Neuronal stem cell (in vitro differentiated cells): ENCODE measurements around the gene METAP1D.
"Not testable (repeated sequence)": the region's sequence is repeated elsewhere in the genome, so short reads cannot be mapped to it uniquely, and the experiment has no call there.

Experiments used
- DNase-seq: peaks from one replicate; pipeline ENCODE4 v3.0.0-alpha.2; 2013; ENCODE audit warnings: low spot score
- H2AFZ ChIP-seq: one replicate; pipeline ENCODE4 v1.6.1; 2013; ENCODE audit warnings: mild to moderate bottlenecking, low read length, inconsistent platforms
- H2AK5ac ChIP-seq: 2 replicates; pipeline ENCODE4 v1.6.1; 2013; ENCODE audit warnings: low read depth, mild to moderate bottlenecking, inconsistent platforms, low read length, moderate library complexity, mixed read lengths
- H2BK120ac ChIP-seq: 2 replicates; pipeline ENCODE4 v1.6.1; 2013; ENCODE audit warnings: low read depth, mild to moderate bottlenecking, inconsistent platforms, low read length, moderate library complexity, mixed read lengths
- H2BK12ac ChIP-seq: one replicate; pipeline ENCODE4 v1.6.1; 2013; ENCODE audit warnings: low read length, inconsistent platforms
- H2BK15ac ChIP-seq: 2 replicates; pipeline ENCODE4 v1.6.1; 2013; ENCODE audit warnings: mild to moderate bottlenecking, low read length, inconsistent platforms, mixed read lengths
- H2BK5ac ChIP-seq: one replicate; pipeline ENCODE4 v1.6.1; 2013; ENCODE audit warnings: inconsistent platforms, mild to moderate bottlenecking, low read length, moderate library complexity
- H3K14ac ChIP-seq: one replicate; pipeline ENCODE4 v1.6.1; 2013; ENCODE audit warnings: low read length, inconsistent platforms
- H3K18ac ChIP-seq: 2 replicates; pipeline ENCODE4 v1.6.1; 2013; ENCODE audit warnings: low read length, inconsistent platforms
- H3K23ac ChIP-seq: 2 replicates; pipeline ENCODE4 v1.6.1; 2013; ENCODE audit warnings: low read depth, mild to moderate bottlenecking, mixed read lengths, low read length, inconsistent platforms; ENCODE audit not compliant: poor library complexity
- H3K27ac ChIP-seq: replicated peaks from 3 replicates; pipeline ENCODE4 v1.5.1; 2013; ENCODE audit warnings: low read length, inconsistent platforms
- H3K27me3 ChIP-seq, 3 experiments: 2 replicates each; pipeline ENCODE4 v1.6.1; 2013; ENCODE audit warnings: low read length in 3 of 3, mild to moderate bottlenecking in 2 of 3, inconsistent platforms in 1 of 3, low read depth in 1 of 3, mixed read lengths in 1 of 3, moderate library complexity in 1 of 3; ENCODE audit not compliant: control insufficient read depth in 3 of 3, insufficient read depth in 3 of 3
- H3K36me3 ChIP-seq, 2 donors: replicated peaks in 1 of 2; 2 replicates each; pipeline ENCODE4 v1.6.1; 2013; ENCODE audit warnings: low read length in 2 of 2; ENCODE audit not compliant: control insufficient read depth in 2 of 2, insufficient read depth in 2 of 2
- H3K4ac ChIP-seq: 2 replicates; pipeline ENCODE4 v1.6.1; 2013; ENCODE audit warnings: inconsistent platforms, mild to moderate bottlenecking, low read length, moderate library complexity
- H3K4me1 ChIP-seq, 2 donors: 1 replicate in 1 of 2; 2 replicates in 1 of 2; pipeline ENCODE4 v1.6.1; 2013; ENCODE audit warnings: low read length in 2 of 2, low read depth in 1 of 2; ENCODE audit not compliant: control insufficient read depth in 2 of 2, insufficient read depth in 1 of 2
- H3K4me2 ChIP-seq: one replicate; pipeline ENCODE4 v1.6.1; 2013; ENCODE audit warnings: mild to moderate bottlenecking, low read length, inconsistent platforms; ENCODE audit not compliant: insufficient read depth, poor library complexity, severe bottlenecking
- H3K4me3 ChIP-seq, 2 donors: 2 replicates each; pipeline ENCODE4 v1.5.1; 2013; ENCODE audit warnings: low read length in 2 of 2, mild to moderate bottlenecking in 2 of 2, inconsistent platforms in 1 of 2, moderate library complexity in 1 of 2
- H3K79me1 ChIP-seq: one replicate; pipeline ENCODE4 v1.6.1; 2013; ENCODE audit warnings: low read depth, mild to moderate bottlenecking, inconsistent platforms, low read length, moderate library complexity
- H3K9ac ChIP-seq: one replicate; pipeline ENCODE4 v1.6.1; 2013; ENCODE audit warnings: mild to moderate bottlenecking, low read depth, low read length, inconsistent platforms; ENCODE audit not compliant: poor library complexity
- H3K9me3 ChIP-seq, 2 donors: replicated peaks in 1 of 2; 2 replicates each; pipeline versions ENCODE3 to v1.6.1; 2013; ENCODE audit warnings: low read length in 2 of 2, mild to moderate bottlenecking in 2 of 2, inconsistent platforms in 1 of 2, low read depth in 1 of 2, mixed read lengths in 1 of 2, moderate library complexity in 1 of 2; ENCODE audit not compliant: control insufficient read depth in 2 of 2, insufficient read depth in 1 of 2
- H4K8ac ChIP-seq: one replicate; pipeline ENCODE4 v1.6.1; 2013; ENCODE audit warnings: low read depth, mild to moderate bottlenecking, inconsistent platforms, low read length, moderate library complexity
- H4K91ac ChIP-seq: one replicate; pipeline ENCODE4 v1.6.1; 2013; ENCODE audit warnings: low read length, low read depth, mild to moderate bottlenecking, inconsistent platforms; ENCODE audit not compliant: poor library complexity
- WGBS, 2 donors: extraction: QIAGEN DNeasy Blood & Tissue Kit; methylation state at CpG; one replicate each; pipeline ENCODE4 v1.1.7; 2013; ENCODE audit warnings: missing lambda C conversion rate in 2 of 2, mixed read lengths in 1 of 2; ENCODE audit not compliant: insufficient read length in 2 of 2, insufficient replicate concordance in 1 of 2; ENCODE audit errors: extremely low coverage in 2 of 2; 5-methylcytosine and 5-hydroxymethylcytosine counted together

The METAP1D gene

GRCh38 chr2:171979103-171979502 lies 20.6 kb upstream of the METAP1D start:
- H3K27me3 ChIP-seq: no peaks in the 10 kb centered on the region
- H4K91ac ChIP-seq: no peak overlapping the region
- H2BK5ac ChIP-seq: no peak overlapping the region
- H3K4me3 ChIP-seq: no peak overlapping the region
- peaks cover 2 to 89% of the 10 kb centered on the region in 2 donors for H3K36me3 ChIP-seq
- H4K8ac ChIP-seq: no peak overlapping the region
- H3K18ac ChIP-seq: no peak overlapping the region
- H3K23ac ChIP-seq: no peak overlapping the region
- no peak overlapping the region for H2AFZ ChIP-seq
- H2BK120ac ChIP-seq: no peak overlapping the region
- H3K4ac ChIP-seq: no peak overlapping the region
- H3K4me2 ChIP-seq: no peak overlapping the region
- H3K27ac ChIP-seq: no peak overlapping the region
- no peak overlapping the region for H2BK12ac ChIP-seq
- H3K9me3 ChIP-seq: no peaks in the 10 kb centered on the region
- H3K9ac ChIP-seq: no peak overlapping the region
- H3K14ac ChIP-seq: no peak overlapping the region
- DNase-seq: no peak
- no peaks in the 10 kb centered on the region for H3K4me1 ChIP-seq
- H2BK15ac ChIP-seq: no peak overlapping the region
- no peaks in the 10 kb centered on the region for H3K79me1 ChIP-seq
- WGBS, 2 donors: no CpG with 5 or more reads among the region's 4 CpGs
- no peak overlapping the region for H2AK5ac ChIP-seq

DNA sequence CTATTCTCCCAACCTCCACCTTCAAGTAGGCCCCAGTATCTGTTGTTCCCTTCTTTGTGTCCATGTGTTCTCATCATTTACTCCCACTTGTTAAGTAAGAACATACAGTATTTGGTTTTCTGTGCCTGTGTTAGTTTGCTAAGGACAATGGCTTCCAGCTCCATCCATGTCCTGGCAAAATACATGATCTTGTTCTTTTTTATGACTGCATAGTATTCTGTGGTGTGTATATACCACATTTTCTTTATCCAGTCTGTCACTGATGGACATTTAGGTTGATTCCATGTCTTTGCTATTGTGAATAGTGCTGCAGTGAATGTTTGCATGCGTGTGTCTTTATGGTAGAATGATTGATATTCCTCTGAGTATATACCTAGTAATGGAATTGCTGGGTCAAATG lies 15.8 kb upstream of the METAP1D start:
- not testable (repeated sequence) for H3K23ac ChIP-seq

DNA sequence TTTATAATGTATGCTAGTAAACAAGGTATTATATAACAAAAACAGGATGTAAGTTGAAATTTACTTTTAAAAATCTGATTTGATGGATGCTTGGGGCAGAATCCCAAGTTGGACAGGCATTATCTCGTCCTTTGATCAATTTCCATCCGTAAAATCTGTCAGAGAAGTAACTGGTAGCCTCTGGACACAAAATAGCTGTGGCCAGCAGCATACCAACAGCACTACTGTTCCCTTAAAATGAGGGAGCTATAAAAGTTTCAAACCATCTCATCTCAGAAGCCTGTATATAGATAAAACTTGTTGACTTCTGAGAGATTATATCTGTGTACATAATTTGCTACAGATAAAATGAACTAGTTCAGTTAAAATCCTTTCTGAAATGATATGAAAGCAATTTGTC lies 14.7 kb upstream of the METAP1D start:
- WGBS, 2 donors: no CpG with 5 or more reads among the region's 2 CpGs
- H2AFZ ChIP-seq: no peak overlapping the region
- no peaks in the 10 kb centered on the region for H3K9me3 ChIP-seq
- H3K27me3 ChIP-seq: no peaks in the 10 kb centered on the region
- H3K4ac ChIP-seq: no peak overlapping the region
- no peak overlapping the region for H2BK15ac ChIP-seq
- no peaks in the 10 kb centered on the region for H3K4me1 ChIP-seq
- H3K79me1 ChIP-seq: no peaks in the 10 kb centered on the region
- H3K27ac ChIP-seq: no peak overlapping the region
- H3K4me3 ChIP-seq: no peak overlapping the region
- H3K9ac ChIP-seq: no peak overlapping the region
- H4K8ac ChIP-seq: no peak overlapping the region
- H2BK120ac ChIP-seq: no peak overlapping the region
- no peak overlapping the region for H3K18ac ChIP-seq
- no peak overlapping the region for H3K23ac ChIP-seq
- DNase-seq: no peak
- H2BK12ac ChIP-seq: no peak overlapping the region
- no peak overlapping the region for H2AK5ac ChIP-seq
- no peak overlapping the region for H2BK5ac ChIP-seq
- no peak overlapping the region for H3K4me2 ChIP-seq
- no peak overlapping the region for H3K14ac ChIP-seq
- peaks cover 0 to 58% of the 10 kb centered on the region in 2 donors for H3K36me3 ChIP-seq
- H4K91ac ChIP-seq: no peak overlapping the region

More for the DNA sequence above, 15.8 kb upstream of the METAP1D start:
- not testable (repeated sequence) for H3K4ac ChIP-seq, H3K79me1 ChIP-seq, H4K91ac ChIP-seq, H2AFZ ChIP-seq, H2BK12ac ChIP-seq, H3K4me3 ChIP-seq, H3K4me2 ChIP-seq, H3K9ac ChIP-seq, H3K4me1 ChIP-seq, H3K18ac ChIP-seq, H2BK120ac ChIP-seq, H3K27ac ChIP-seq, H3K9me3 ChIP-seq, DNase-seq, H3K27me3 ChIP-seq, H2BK5ac ChIP-seq, H4K8ac ChIP-seq, H3K14ac ChIP-seq, H2AK5ac ChIP-seq, H2BK15ac ChIP-seq
- WGBS, 2 donors: no CpG with 5 or more reads among the region's 1 CpG
- peaks cover 2 to 68% of the 10 kb centered on the region in 2 donors for H3K36me3 ChIP-seq

DNA sequence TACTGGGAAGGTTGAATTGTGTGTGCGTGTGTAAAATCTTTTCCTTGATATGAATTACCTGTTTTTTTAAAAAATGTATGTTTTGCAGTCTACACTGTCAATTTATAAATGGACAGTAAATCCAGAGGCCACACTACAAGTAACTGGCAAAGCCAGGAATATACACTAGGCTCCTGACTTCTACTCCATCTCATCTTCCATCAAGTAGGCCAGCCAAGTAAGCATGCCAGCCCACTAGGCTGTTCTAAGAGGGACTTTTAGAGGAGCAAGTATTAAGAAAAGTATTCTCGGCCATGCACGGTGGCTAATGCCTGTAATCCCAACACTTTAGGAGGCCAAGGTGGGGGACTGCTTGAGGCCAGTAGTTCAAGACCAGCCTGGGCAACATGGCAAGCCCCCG lies 13.0 kb upstream of the METAP1D start:
- Histone ChIP-seq H4K91ac (no peak overlapping the region), H2BK120ac (no peak overlapping the region), H2BK12ac (no peak overlapping the region), H2BK15ac (no peak overlapping the region), H3K18ac (no peak overlapping the region), H3K14ac (no peak overlapping the region), H3K4ac (no peak overlapping the region), H2AFZ (no peak overlapping the region), H3K27me3 (no peaks in the 10 kb centered on the region), H3K4me3 (no peak overlapping the region), H3K36me3 (peaks cover 0 to 41% of the 10 kb centered on the region in 2 donors), H4K8ac (no peak overlapping the region), H3K9me3 (no peaks in the 10 kb centered on the region), H3K27ac (no peak overlapping the region), H3K79me1 (no peaks in the 10 kb centered on the region), H3K23ac (no peak overlapping the region), H3K9ac (no peak overlapping the region), H3K4me1 (no peaks in the 10 kb centered on the region), H2BK5ac (no peak overlapping the region), H3K4me2 (no peak overlapping the region), H2AK5ac (no peak overlapping the region)
- DNase-seq: no peak
- WGBS, 2 donors: no CpG with 5 or more reads among the region's 4 CpGs
